Mesenchymal stem cell (in vitro differentiated cells and primary cell): ENCODE measurements around the gene DNAH11.

Experiments used
- DNase-seq: peaks from one replicate; pipeline ENCODE4 v3.0.0-alpha.2; 2013
- H2AFZ ChIP-seq: one replicate; pipeline ENCODE4 v1.6.1; 2013; ENCODE audit warnings: low read depth, mild to moderate bottlenecking, control low read depth, inconsistent platforms, low read length, moderate library complexity
- H2AK5ac ChIP-seq: 2 replicates; pipeline ENCODE4 v1.6.1; 2013; ENCODE audit warnings: low read length, moderate library complexity, mild to moderate bottlenecking, inconsistent platforms; ENCODE audit not compliant: severe bottlenecking
- H2BK120ac ChIP-seq: one replicate; pipeline ENCODE4 v1.6.1; 2013; ENCODE audit warnings: low read depth, mild to moderate bottlenecking, inconsistent platforms, low read length, moderate library complexity
- H2BK12ac ChIP-seq, 2 experiments: one replicate each; pipeline ENCODE4 v1.6.1; 2013; ENCODE audit warnings: inconsistent platforms in 2 of 2, low read length in 2 of 2, mild to moderate bottlenecking in 2 of 2, moderate library complexity in 2 of 2, control low read depth in 1 of 2
- H2BK15ac ChIP-seq: one replicate; pipeline ENCODE4 v1.6.1; 2013; ENCODE audit warnings: mild to moderate bottlenecking, low read depth, inconsistent platforms; ENCODE audit not compliant: poor library complexity, severe bottlenecking
- H2BK5ac ChIP-seq: 2 replicates; pipeline ENCODE4 v1.6.1; 2013; ENCODE audit warnings: low read depth, mild to moderate bottlenecking, low read length, control low read depth, inconsistent platforms; ENCODE audit not compliant: poor library complexity, severe bottlenecking
- H3K14ac ChIP-seq, 2 experiments: one replicate each; pipeline ENCODE4 v1.6.1; 2013; ENCODE audit warnings: inconsistent platforms in 2 of 2, low read length in 2 of 2, control low read depth in 1 of 2, mild to moderate bottlenecking in 1 of 2, moderate library complexity in 1 of 2
- H3K18ac ChIP-seq, 2 experiments: one replicate each; pipeline ENCODE4 v1.6.1; 2013; ENCODE audit warnings: inconsistent platforms in 2 of 2, low read length in 2 of 2, control low read depth in 1 of 2, low read depth in 1 of 2, mild to moderate bottlenecking in 1 of 2
- H3K23ac ChIP-seq, 2 experiments: one replicate each; pipeline ENCODE4 v1.6.1; 2013; ENCODE audit warnings: inconsistent platforms in 2 of 2, low read length in 2 of 2, mild to moderate bottlenecking in 2 of 2, moderate library complexity in 2 of 2, control low read depth in 1 of 2
- H3K27ac ChIP-seq: 2 replicates; pipeline ENCODE4 v1.5.1; 2013; ENCODE audit warnings: mild to moderate bottlenecking, moderate library complexity, low read length, control low read depth, inconsistent platforms; ENCODE audit not compliant: poor library complexity, severe bottlenecking
- H3K27me3 ChIP-seq, 2 experiments: 2 replicates each; pipeline versions ENCODE4 v1.6.1 to v1.7.0; 2013; ENCODE audit warnings: low read length in 2 of 2, mild to moderate bottlenecking in 2 of 2, moderate library complexity in 2 of 2, control low read depth in 1 of 2, inconsistent platforms in 1 of 2; ENCODE audit not compliant: control insufficient read depth in 1 of 2, insufficient read depth in 1 of 2
- H3K36me3 ChIP-seq, 2 experiments: 2 replicates each; pipeline versions ENCODE4 v1.6.1 to v1.7.0; 2013; ENCODE audit warnings: low read length in 2 of 2, control low read depth in 1 of 2, inconsistent platforms in 1 of 2, low read depth in 1 of 2, mild to moderate bottlenecking in 1 of 2; ENCODE audit not compliant: insufficient read depth in 2 of 2, control insufficient read depth in 1 of 2
- H3K4ac ChIP-seq, 2 experiments: one replicate each; pipeline ENCODE4 v1.6.1; 2013; ENCODE audit warnings: inconsistent platforms in 2 of 2, low read length in 2 of 2, mild to moderate bottlenecking in 2 of 2, moderate library complexity in 2 of 2, control low read depth in 1 of 2, low read depth in 1 of 2
- H3K4me1 ChIP-seq: 2 replicates; pipeline ENCODE4 v1.6.1; 2013; ENCODE audit warnings: low read depth, low read length, control low read depth; ENCODE audit not compliant: control insufficient read depth, insufficient read depth
- H3K4me2 ChIP-seq: 2 replicates; pipeline ENCODE4 v1.6.1; 2013; ENCODE audit warnings: low read length, mild to moderate bottlenecking, inconsistent platforms; ENCODE audit not compliant: poor library complexity, severe bottlenecking
- H3K4me3 ChIP-seq, 2 experiments: 2 replicates each; pipeline versions ENCODE4 v1.5.1 to v1.7.0; 2013; ENCODE audit warnings: low read length in 2 of 2, mild to moderate bottlenecking in 2 of 2, control low read depth in 1 of 2, low read depth in 1 of 2; ENCODE audit not compliant: insufficient read depth in 1 of 2
- H3K79me1 ChIP-seq: replicated peaks from 2 replicates; pipeline ENCODE4 v1.6.1; 2013; ENCODE audit warnings: mild to moderate bottlenecking, control low read depth, low read length, inconsistent platforms; ENCODE audit not compliant: poor library complexity, severe bottlenecking
- H3K9ac ChIP-seq: 2 replicates; pipeline ENCODE4 v1.7.0; 2013; ENCODE audit warnings: mild to moderate bottlenecking, low read length, moderate library complexity
- H3K9me3 ChIP-seq: 2 replicates; pipeline ENCODE4 v1.7.0; 2013; ENCODE audit warnings: mild to moderate bottlenecking, low read length; ENCODE audit not compliant: control insufficient read depth
- H4K8ac ChIP-seq: one replicate; pipeline ENCODE4 v1.6.1; 2013; ENCODE audit warnings: inconsistent platforms, mild to moderate bottlenecking, low read length, moderate library complexity
- H4K91ac ChIP-seq: one replicate; pipeline ENCODE4 v1.6.1; 2013; ENCODE audit warnings: mild to moderate bottlenecking, low read length, inconsistent platforms
- WGBS: methylation state at CpG from one replicate; pipeline ENCODE4 v1.1.7; 2013; ENCODE audit warnings: mixed read lengths; 5-methylcytosine and 5-hydroxymethylcytosine counted together

DNAH11 gene

DNA sequence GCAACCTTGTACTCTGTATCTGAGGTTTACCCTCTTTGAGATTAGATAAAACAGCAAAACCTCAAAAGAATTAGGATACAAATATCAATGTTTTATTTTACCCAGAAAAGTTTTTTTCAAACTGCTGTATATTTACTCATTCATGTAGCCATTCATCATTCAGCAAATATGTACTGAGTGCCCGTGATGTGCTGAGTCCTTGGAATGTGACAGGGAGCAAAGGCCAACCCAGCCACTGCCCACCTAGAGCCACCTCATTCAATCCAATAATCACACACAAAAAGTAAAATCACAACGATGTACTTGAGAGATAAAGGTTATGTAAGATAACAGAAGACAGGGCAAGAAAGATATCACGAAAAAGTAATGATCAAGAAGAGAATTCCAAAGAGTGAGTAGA is 215.4 kb downstream of the DNAH11 start:
- Histone ChIP-seq H3K9ac (no peak overlapping the region), H3K4me2 (no peak overlapping the region), H3K14ac (no peak overlapping the region), H2BK5ac (no peak overlapping the region), H3K27ac (no peak overlapping the region), H3K9me3 (no peaks in the 10 kb centered on the region), H2BK15ac (no peak overlapping the region), H3K23ac (no peak overlapping the region), H3K18ac (no peak overlapping the region), H4K8ac (no peak overlapping the region), H2AK5ac (no peak overlapping the region), H3K4ac (no peak overlapping the region), H2BK120ac (no peak overlapping the region), H3K4me3 (no peak overlapping the region), H2AFZ (no peak overlapping the region), H3K79me1 (no peaks in the 10 kb centered on the region), H3K36me3 (no peaks in the 10 kb centered on the region), H3K4me1 (no peaks in the 10 kb centered on the region), H2BK12ac (no peak overlapping the region), H4K91ac (no peak overlapping the region), H3K27me3 (no peaks in the 10 kb centered on the region)
- DNase-seq = no peak
- WGBS = 76% methylated on average over 3 of the region's 3 CpGs

DNA sequence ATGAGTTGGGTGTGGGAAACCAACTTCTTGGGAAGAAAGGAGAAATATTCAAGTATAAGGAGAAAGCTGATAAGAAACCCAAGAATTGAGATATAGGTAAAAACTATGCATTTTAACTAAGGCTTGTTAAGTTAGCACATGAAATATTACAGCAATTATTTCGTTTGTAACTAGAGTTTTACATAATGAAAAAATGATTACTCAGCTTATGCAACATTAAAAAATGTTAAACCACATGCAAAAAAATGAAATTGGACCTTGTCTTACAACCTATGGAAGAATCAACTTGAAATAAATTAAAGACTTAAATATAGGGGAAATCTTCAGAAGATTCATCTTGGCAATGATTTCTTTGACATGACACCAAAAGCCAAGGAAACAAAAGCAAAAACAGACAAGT is 219.6 kb downstream of the DNAH11 start:
- no peak overlapping the region for H3K4ac ChIP-seq
- no peak overlapping the region for H2AFZ ChIP-seq
- no peak overlapping the region for H2BK15ac ChIP-seq
- H3K27me3 ChIP-seq = no peaks in the 10 kb centered on the region
- no peak overlapping the region for H2BK120ac ChIP-seq
- H3K9me3 ChIP-seq = no peaks in the 10 kb centered on the region
- H3K18ac ChIP-seq = no peak overlapping the region
- no peak overlapping the region for H3K4me3 ChIP-seq
- H3K9ac ChIP-seq = no peak overlapping the region
- H3K23ac ChIP-seq = no peak overlapping the region
- H4K8ac ChIP-seq = no peak overlapping the region
- no peak overlapping the region for H3K27ac ChIP-seq
- no peak overlapping the region for H3K4me2 ChIP-seq
- no CpG with 5 or more reads among the region's 1 CpG for WGBS
- no peaks in the 10 kb centered on the region for H3K36me3 ChIP-seq
- H2AK5ac ChIP-seq = no peak overlapping the region
- H3K4me1 ChIP-seq = peaks cover 2% of the 10 kb centered on the region
- DNase-seq = no peak
- H2BK5ac ChIP-seq = no peak overlapping the region
- H3K79me1 ChIP-seq = no peaks in the 10 kb centered on the region
- H3K14ac ChIP-seq = no peak overlapping the region
- H4K91ac ChIP-seq = no peak overlapping the region
- no peak overlapping the region for H2BK12ac ChIP-seq

DNA sequence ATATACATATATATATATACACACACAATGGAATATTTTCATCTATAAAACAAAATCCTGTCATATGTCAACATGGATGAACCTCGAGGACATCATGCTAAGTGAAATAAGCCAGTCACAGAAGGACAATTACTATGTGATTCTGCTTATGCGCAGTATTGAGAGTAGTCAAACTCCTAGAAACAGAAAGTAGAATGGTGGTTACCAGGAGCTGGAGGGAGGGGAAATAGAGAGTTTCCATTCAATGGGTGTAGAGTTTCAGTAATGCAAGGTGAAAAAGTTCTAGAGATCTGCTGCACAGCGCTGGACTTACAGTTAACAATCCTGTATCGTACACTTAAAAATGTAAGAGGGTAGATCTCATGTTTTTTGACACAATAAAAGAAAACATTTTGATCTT is 221.0 kb downstream of the DNAH11 start:
- Histone ChIP-seq H3K9ac (no peak overlapping the region), H3K9me3 (no peaks in the 10 kb centered on the region), H2BK12ac (no peak overlapping the region), H4K8ac (no peak overlapping the region), H2BK120ac (no peak overlapping the region), H2AK5ac (no peak overlapping the region), H2AFZ (no peak overlapping the region), H3K27ac (no peak overlapping the region), H3K4me2 (no peak overlapping the region), H3K36me3 (no peaks in the 10 kb centered on the region), H3K14ac (no peak overlapping the region), H3K4me1 (peaks cover 2% of the 10 kb centered on the region), H3K4ac (no peak overlapping the region), H3K27me3 (no peaks in the 10 kb centered on the region), H2BK15ac (no peak overlapping the region), H3K23ac (no peak overlapping the region), H2BK5ac (no peak overlapping the region), H4K91ac (no peak overlapping the region), H3K18ac (no peak overlapping the region), H3K4me3 (no peak overlapping the region), H3K79me1 (no peaks in the 10 kb centered on the region)
- 86% methylated on average over 3 of the region's 4 CpGs for WGBS
- DNase-seq = no peak

DNA sequence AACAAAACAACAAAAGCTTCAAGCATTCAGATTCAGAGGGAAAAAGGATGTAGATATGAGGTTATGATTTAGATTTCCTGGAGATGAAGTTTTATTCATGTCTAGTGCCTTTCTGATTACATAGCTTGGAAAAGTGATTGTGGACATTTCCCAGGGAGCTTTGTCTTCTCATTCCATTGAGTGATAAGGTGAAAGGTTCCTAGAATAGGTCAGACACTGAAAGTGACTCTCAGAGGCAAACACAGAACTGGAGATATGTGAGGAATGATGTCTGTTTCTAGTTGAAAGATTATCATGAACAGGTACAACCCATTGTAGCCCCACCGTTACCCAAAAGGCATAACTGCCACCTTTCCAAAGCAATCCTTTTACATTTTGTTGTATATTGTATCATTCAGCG is 223.4 kb downstream of the DNAH11 start:
- H3K4me2 ChIP-seq = no peak overlapping the region
- no peaks in the 10 kb centered on the region for H3K9me3 ChIP-seq
- no peak overlapping the region for H3K23ac ChIP-seq
- H3K36me3 ChIP-seq = no peaks in the 10 kb centered on the region
- H4K8ac ChIP-seq = no peak overlapping the region
- no peak overlapping the region for H3K27ac ChIP-seq
- H2BK5ac ChIP-seq = no peak overlapping the region
- H3K18ac ChIP-seq = no peak overlapping the region
- no peak overlapping the region for H2AFZ ChIP-seq
- H4K91ac ChIP-seq = no peak overlapping the region
- no peak overlapping the region for H3K4me3 ChIP-seq
- H2BK15ac ChIP-seq = no peak overlapping the region
- H2BK120ac ChIP-seq = no peak overlapping the region
- no peak for DNase-seq
- peaks cover 0 to 3% of the 10 kb centered on the region in 2 experiments for H3K27me3 ChIP-seq
- H3K79me1 ChIP-seq = no peaks in the 10 kb centered on the region
- no peak overlapping the region for H2AK5ac ChIP-seq
- H3K4me1 ChIP-seq = peaks cover 2% of the 10 kb centered on the region
- H3K9ac ChIP-seq = no peak overlapping the region
- no peak overlapping the region for H3K4ac ChIP-seq
- WGBS = no CpG with 5 or more reads among the region's 2 CpGs
- H2BK12ac ChIP-seq = no peak overlapping the region
- no peak overlapping the region for H3K14ac ChIP-seq
